Esophagus (tissue), 2 donors: ENCODE measurements around the gene WDR46. TPM values are rescaled to one million over a fixed set of nuclear protein-coding genes. Genes with fewer than 3 reads are reported as not detected.
A peak's percentile ranks its signal among the peaks of the same experiment; 100 is the strongest.

ENCODE experiments used
- H3K27ac ChIP-seq, 2 donors: one replicate each; pipeline ENCODE4 v1.5.1; 2013; ENCODE audit warnings: low read depth in 2 of 2, mild to moderate bottlenecking in 2 of 2, inconsistent platforms in 1 of 2, low read length in 1 of 2, moderate library complexity in 1 of 2
- H3K27me3 ChIP-seq, 2 donors: one replicate each; pipeline ENCODE4 v1.6.1; 2013; ENCODE audit warnings: low read length in 2 of 2, control low read depth in 1 of 2, mild to moderate bottlenecking in 1 of 2; ENCODE audit not compliant: insufficient read depth in 2 of 2, control insufficient read depth in 1 of 2
- H3K36me3 ChIP-seq, 2 donors: one replicate each; pipeline ENCODE4 v1.6.1; 2013; ENCODE audit warnings: low read length in 1 of 2; ENCODE audit not compliant: control insufficient read depth in 2 of 2, insufficient read depth in 2 of 2
- H3K4me1 ChIP-seq, 2 donors: one replicate each; pipeline ENCODE4 v1.6.1; 2013; ENCODE audit warnings: low read length in 1 of 2; ENCODE audit not compliant: control insufficient read depth in 2 of 2, insufficient read depth in 2 of 2
- H3K4me3 ChIP-seq, 2 donors: one replicate each; pipeline ENCODE4 v1.5.1; 2013; ENCODE audit warnings: low read length in 2 of 2, mild to moderate bottlenecking in 2 of 2, low read depth in 1 of 2, moderate library complexity in 1 of 2
- H3K9me3 ChIP-seq, 2 donors: one replicate each; pipeline ENCODE4 v1.6.1; 2013; ENCODE audit warnings: mild to moderate bottlenecking in 2 of 2, low read depth in 1 of 2, low read length in 1 of 2, moderate library complexity in 1 of 2; ENCODE audit not compliant: control insufficient read depth in 2 of 2, insufficient read depth in 1 of 2
- WGBS, 2 donors: extraction: QIAGEN DNeasy Blood & Tissue Kit; methylation state at CpG; one replicate each; pipeline ENCODE4 v1.1.7; 2013; 5-methylcytosine and 5-hydroxymethylcytosine counted together
- polyA plus RNA-seq, 2 donors: library from polyadenylated mRNA; stranded (reverse); fragments of 200-250 nt; gene quantifications; one replicate each; pipeline ENCODE4 v1.2.3, GENCODE V29; 2013
- donor health status: healthy with polysubstance abuse.
- donor health status: Bipolar disorder and iron deficiency.

WDR46 gene
- polyA plus RNA-seq, 2 donors: 38.6 to 44.5 TPM

GRCh38 chr6:33314515-33314942 is 25.5 kb upstream of the WDR46 start:
- 2% methylated on average over 10 of the region's 10 CpGs for WGBS, 2 donors
- Histone ChIP-seq H3K4me1 (peaks cover 4 to 18% of the 10 kb centered on the region in 2 donors), H3K36me3 (peaks cover 7 to 10% of the 10 kb centered on the region in 2 donors), H3K27me3 (no peaks in the 10 kb centered on the region), H3K27ac (peak overlapping the region; percentile 97 to 98), H3K4me3 (peak overlapping the region; percentile 83 to 88), H3K9me3 (no peaks in the 10 kb centered on the region)

GRCh38 chr6:33313709-33314514 is 24.9 kb upstream of the WDR46 start, which contains the start of gene TAPBP:
TAPBP (minus strand) TSS chr6:33314078; CDS start chr6:33314041, 37 bp downstream.
- H3K27me3 ChIP-seq: no peaks in the 10 kb centered on the region
- WGBS, 2 donors: 0 to 1% methylated on average over 47 of the region's 47 CpGs
- H3K4me1 ChIP-seq: peaks cover 4 to 18% of the 10 kb centered on the region in 2 donors

GRCh38 chr6:33313105-33313708 is 24.2 kb upstream of the WDR46 start:
- Histone ChIP-seq H3K27me3 (no peaks in the 10 kb centered on the region), H3K4me1 (peaks cover 4 to 18% of the 10 kb centered on the region in 2 donors), H3K27ac (peak overlapping the region; percentile 97 to 98), H3K4me3 (peak overlapping the region; percentile 83 to 88), H3K9me3 (no peaks in the 10 kb centered on the region), H3K36me3 (no peaks in the 10 kb centered on the region)
- 0 to 1% methylated on average over 33 of the region's 33 CpGs for WGBS, 2 donors

More at GRCh38 chr6:33313709-33314514, 24.9 kb upstream of the WDR46 start, which contains the start of gene TAPBP:
- Histone ChIP-seq H3K4me3 (peak within 1 kb of the TSS; percentile 83 to 88), H3K9me3 (no peaks in the 10 kb centered on the region), H3K36me3 (peaks cover under 1 to 5% of the 10 kb centered on the region in 2 donors), H3K27ac (peak within 1 kb of the TSS; percentile 97 to 98)

GRCh38 chr6:33312361-33313104 is 23.5 kb upstream of the WDR46 start:
- WGBS, 2 donors: 5 to 6% methylated on average over 29 of the region's 29 CpGs
- Histone ChIP-seq H3K36me3 (no peaks in the 10 kb centered on the region), H3K27ac (peak overlapping the region; percentile 97 to 98), H3K27me3 (no peaks in the 10 kb centered on the region), H3K9me3 (no peaks in the 10 kb centered on the region), H3K4me1 (peaks cover 4 to 18% of the 10 kb centered on the region in 2 donors), H3K4me3 (peak overlapping the region; percentile 83 to 88)

- Histone ChIP-seq H3K4me3 (no peak overlapping the region), H3K27me3 (no peaks in the 10 kb centered on the region), H3K36me3 (peaks cover 7 to 15% of the 10 kb centered on the region in 2 donors), H3K9me3 (no peaks in the 10 kb centered on the region), H3K4me1 (no peaks in the 10 kb centered on the region), H3K27ac (no peak overlapping the region)
- 78 to 80% methylated on average over 4 of the region's 4 CpGs for WGBS, 2 donors
These were observed 17.3 kb upstream of the WDR46 start for GRCh38 chr6:33306356-33306755.

- H3K9me3 ChIP-seq: no peaks in the 10 kb centered on the region
- no peaks in the 10 kb centered on the region for H3K27me3 ChIP-seq
- 79 to 81% methylated on average over 8 of the region's 8 CpGs for WGBS, 2 donors
- peaks cover 7 to 15% of the 10 kb centered on the region in 2 donors for H3K36me3 ChIP-seq
- no peaks in the 10 kb centered on the region for H3K4me1 ChIP-seq
- no peak overlapping the region for H3K27ac ChIP-seq
- no peak overlapping the region for H3K4me3 ChIP-seq
These were observed 16.0 kb upstream of the WDR46 start for GRCh38 chr6:33305052-33305451.

GRCh38 chr6:33304216-33304615 is 15.2 kb upstream of the WDR46 start:
- H3K4me1 ChIP-seq: no peaks in the 10 kb centered on the region
- no peak overlapping the region for H3K27ac ChIP-seq
- no peaks in the 10 kb centered on the region for H3K27me3 ChIP-seq
- H3K36me3 ChIP-seq: peaks cover 7 to 15% of the 10 kb centered on the region in 2 donors
- no peak overlapping the region for H3K4me3 ChIP-seq
- no peaks in the 10 kb centered on the region for H3K9me3 ChIP-seq
- 83 to 88% methylated on average over 16 of the region's 16 CpGs for WGBS, 2 donors

- H3K36me3 ChIP-seq: peaks cover 7 to 15% of the 10 kb centered on the region in 2 donors
- no peaks in the 10 kb centered on the region for H3K9me3 ChIP-seq
- no peak overlapping the region for H3K4me3 ChIP-seq
- H3K27me3 ChIP-seq: no peaks in the 10 kb centered on the region
- peaks cover 0 to 7% of the 10 kb centered on the region in 2 donors for H3K4me1 ChIP-seq
- WGBS, 2 donors: 90 to 91% methylated on average over 3 of the region's 3 CpGs
- no peak overlapping the region for H3K27ac ChIP-seq
These were observed 12.8 kb upstream of the WDR46 start for GRCh38 chr6:33301877-33302276.

GRCh38 chr6:33299237-33299944 is 10.4 kb upstream of the WDR46 start:
- 0% methylated on average over 54 of the region's 54 CpGs for WGBS, 2 donors
- Histone ChIP-seq H3K4me1 (peaks cover 0 to 8% of the 10 kb centered on the region in 2 donors), H3K36me3 (peaks cover 13 to 22% of the 10 kb centered on the region in 2 donors), H3K9me3 (no peaks in the 10 kb centered on the region), H3K27ac (peak overlapping the region; percentile 99 to 100), H3K4me3 (peak overlapping the region; percentile 76 to 90), H3K27me3 (no peaks in the 10 kb centered on the region)
